ENCODE data around the gene SLC12A3. TPM values are rescaled to one million over a fixed set of nuclear protein-coding genes. Genes with fewer than 3 reads are reported as not detected.

Gene SLC12A3
- total RNA-seq, 1 donor from 2014 or later: not detected

DNA sequence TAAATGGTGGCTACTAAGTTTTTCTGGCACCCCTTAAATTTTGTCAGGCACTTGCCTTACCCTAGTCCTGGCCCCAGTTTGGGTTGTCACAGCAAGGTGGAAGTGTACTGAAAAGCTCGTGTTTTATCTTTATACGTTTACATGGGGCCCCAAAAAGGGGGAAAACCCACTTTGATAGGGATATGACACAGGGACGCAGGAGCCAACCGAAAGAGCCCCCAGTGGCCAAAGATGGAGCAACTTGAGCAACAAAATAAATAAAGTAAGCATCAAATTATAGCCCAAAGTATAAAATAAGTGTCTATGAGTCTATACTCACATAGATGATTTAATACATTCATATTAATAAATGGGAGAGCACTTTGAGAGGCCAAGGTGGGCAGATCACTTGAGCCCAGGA lies 91.7 kb downstream of the SLC12A3 start:
- no peak overlapping the region for H3K4me3 ChIP-seq
- H3K4me1 Mint-ChIP-seq: no peaks in the 10 kb centered on the region
- H3K27me3 Mint-ChIP-seq (ENCODE audit: insufficient read depth, low read depth): peaks cover 8% of the 10 kb centered on the region
- no peak for DNase-seq (ENCODE audit: low spot score)
- H3K27me3 ChIP-seq: no peaks in the 10 kb centered on the region
- TF ChIP-seq, protein P1, sequence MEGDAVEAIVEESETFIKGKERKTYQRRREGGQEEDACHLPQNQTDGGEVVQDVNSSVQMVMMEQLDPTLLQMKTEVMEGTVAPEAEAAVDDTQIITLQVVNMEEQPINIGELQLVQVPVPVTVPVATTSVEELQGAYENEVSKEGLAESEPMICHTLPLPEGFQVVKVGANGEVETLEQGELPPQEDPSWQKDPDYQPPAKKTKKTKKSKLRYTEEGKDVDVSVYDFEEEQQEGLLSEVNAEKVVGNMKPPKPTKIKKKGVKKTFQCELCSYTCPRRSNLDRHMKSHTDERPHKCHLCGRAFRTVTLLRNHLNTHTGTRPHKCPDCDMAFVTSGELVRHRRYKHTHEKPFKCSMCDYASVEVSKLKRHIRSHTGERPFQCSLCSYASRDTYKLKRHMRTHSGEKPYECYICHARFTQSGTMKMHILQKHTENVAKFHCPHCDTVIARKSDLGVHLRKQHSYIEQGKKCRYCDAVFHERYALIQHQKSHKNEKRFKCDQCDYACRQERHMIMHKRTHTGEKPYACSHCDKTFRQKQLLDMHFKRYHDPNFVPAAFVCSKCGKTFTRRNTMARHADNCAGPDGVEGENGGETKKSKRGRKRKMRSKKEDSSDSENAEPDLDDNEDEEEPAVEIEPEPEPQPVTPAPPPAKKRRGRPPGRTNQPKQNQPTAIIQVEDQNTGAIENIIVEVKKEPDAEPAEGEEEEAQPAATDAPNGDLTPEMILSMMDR (IDR thresholded peaks at IDR 0.05): peak; percentile 14
- TF ChIP-seq EZH2 (IDR thresholded peaks at IDR 0.05) (no peak), EZH2phosphoT487 (IDR thresholded peaks at IDR 0.05) (no peak)
- no peaks in the 10 kb centered on the region for H3K9me3 ChIP-seq (ENCODE audit: low read depth)
- no peak overlapping the region for H3K9ac ChIP-seq
- no peaks in the 10 kb centered on the region for H3F3A ChIP-seq (ENCODE audit: low read depth)
- no peaks in the 10 kb centered on the region for H3K79me2 ChIP-seq (ENCODE audit: low read depth)
- H3K9me3 Mint-ChIP-seq: no peaks in the 10 kb centered on the region
- H3K4me1 ChIP-seq: no peaks in the 10 kb centered on the region
- H3K36me3 Mint-ChIP-seq: no peaks in the 10 kb centered on the region
- no peaks in the 10 kb centered on the region for H3K36me3 ChIP-seq
- no peak overlapping the region for H3K4me2 ChIP-seq
- H3K27ac Mint-ChIP-seq: no peak overlapping the region
- H4K20me1 ChIP-seq (ENCODE audit: low read depth): no peaks in the 10 kb centered on the region
- no peak overlapping the region for H3K27ac ChIP-seq
- H2AFZ ChIP-seq (replicated peaks): no peak overlapping the region
- no peak overlapping the region for H3K4me3 Mint-ChIP-seq

DNA sequence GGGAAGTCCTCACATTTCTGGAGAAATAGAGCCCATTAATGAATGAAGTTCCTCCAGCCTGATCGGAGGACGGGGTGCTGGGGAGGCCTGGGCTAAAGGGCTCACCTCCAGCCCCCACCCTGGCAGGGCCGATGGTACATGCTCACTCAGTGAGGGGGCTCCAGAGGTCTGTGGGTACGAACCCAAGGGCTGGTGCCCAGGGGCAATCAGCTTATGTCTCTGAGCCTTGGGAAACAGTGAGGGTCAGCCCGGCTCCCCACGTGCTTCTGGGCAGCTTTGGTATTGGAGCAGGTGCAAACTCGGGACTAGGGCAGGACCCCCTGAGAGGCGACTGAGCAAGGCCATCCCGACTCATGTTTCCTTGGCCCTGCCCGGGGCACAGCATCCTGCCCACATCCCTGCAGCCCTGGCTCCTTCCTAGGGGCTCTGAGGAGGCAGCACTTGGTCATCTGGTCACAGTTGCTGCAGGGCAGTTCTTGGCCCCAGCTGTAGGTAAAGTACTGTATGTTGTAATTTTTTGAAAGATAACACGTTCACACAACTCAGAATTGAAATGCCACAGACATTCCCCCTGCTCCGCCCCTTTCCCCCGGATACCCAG lies 95.8 kb downstream of the SLC12A3 start:
- H3K4me1 Mint-ChIP-seq: peaks cover 10% of the 10 kb centered on the region
- Histone ChIP-seq H3K79me2 (ENCODE audit: low read depth) (no peaks in the 10 kb centered on the region), H3K9ac (no peak overlapping the region), H3K4me1 (no peaks in the 10 kb centered on the region), H3K9me3 (ENCODE audit: low read depth) (no peaks in the 10 kb centered on the region), H3K27ac (no peak overlapping the region), H2AFZ (replicated peaks) (no peak overlapping the region), H3F3A (ENCODE audit: low read depth) (no peaks in the 10 kb centered on the region), H3K27me3 (no peaks in the 10 kb centered on the region), H4K20me1 (ENCODE audit: low read depth) (no peaks in the 10 kb centered on the region), H3K4me3 (no peak overlapping the region), H3K36me3 (no peaks in the 10 kb centered on the region), H3K4me2 (no peak overlapping the region)
- DNase-seq (ENCODE audit: low spot score): no peak
- no peaks in the 10 kb centered on the region for H3K36me3 Mint-ChIP-seq
- no peak overlapping the region for H3K4me3 Mint-ChIP-seq
- no peaks in the 10 kb centered on the region for H3K9me3 Mint-ChIP-seq
- H3K27me3 Mint-ChIP-seq (ENCODE audit: insufficient read depth, low read depth): peaks cover 5% of the 10 kb centered on the region
- H3K27ac Mint-ChIP-seq: no peak overlapping the region
- TF ChIP-seq, protein P1 (IDR thresholded peaks at IDR 0.05): no peak
- TF ChIP-seq EZH2 (IDR thresholded peaks at IDR 0.05): no peak
- no peak for TF ChIP-seq EZH2phosphoT487 (IDR thresholded peaks at IDR 0.05)

DNA sequence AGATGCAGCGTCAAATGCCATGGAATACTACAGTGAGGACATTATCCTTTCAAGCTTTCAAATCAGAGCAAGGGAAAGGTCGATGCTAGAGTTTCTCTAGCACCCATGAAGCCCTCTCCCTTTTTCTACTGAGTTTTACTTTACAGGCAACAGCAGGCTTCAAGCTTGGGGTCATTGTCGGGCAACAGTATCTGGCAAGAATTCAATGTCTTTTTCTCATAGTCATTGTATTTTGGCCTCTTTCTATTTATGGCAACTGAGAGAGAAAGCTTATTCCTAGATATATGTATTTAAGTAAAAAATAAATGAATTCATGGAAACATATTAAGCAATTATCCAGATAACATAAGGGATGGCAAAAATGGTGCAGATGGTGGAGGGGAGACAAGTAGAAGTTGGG lies 96.4 kb downstream of the SLC12A3 start:
- H3K27ac Mint-ChIP-seq: no peak overlapping the region
- peaks cover 12% of the 10 kb centered on the region for H3K4me1 Mint-ChIP-seq
- no peaks in the 10 kb centered on the region for H3K9me3 Mint-ChIP-seq
- Histone ChIP-seq H3K9me3 (ENCODE audit: low read depth) (no peaks in the 10 kb centered on the region), H4K20me1 (ENCODE audit: low read depth) (no peaks in the 10 kb centered on the region), H3K36me3 (no peaks in the 10 kb centered on the region), H3F3A (ENCODE audit: low read depth) (no peaks in the 10 kb centered on the region), H3K27me3 (no peaks in the 10 kb centered on the region), H3K9ac (no peak overlapping the region), H3K79me2 (ENCODE audit: low read depth) (no peaks in the 10 kb centered on the region), H3K27ac (no peak overlapping the region), H3K4me1 (no peaks in the 10 kb centered on the region), H3K4me3 (no peak overlapping the region), H3K4me2 (no peak overlapping the region), H2AFZ (replicated peaks) (no peak overlapping the region)
- no peaks in the 10 kb centered on the region for H3K36me3 Mint-ChIP-seq
- no peak overlapping the region for H3K4me3 Mint-ChIP-seq
- H3K27me3 Mint-ChIP-seq (ENCODE audit: insufficient read depth, low read depth): peaks cover 5% of the 10 kb centered on the region
- TF ChIP-seq EZH2phosphoT487 (IDR thresholded peaks at IDR 0.05) (no peak), EZH2 (IDR thresholded peaks at IDR 0.05) (no peak)
- TF ChIP-seq, protein P1 (IDR thresholded peaks at IDR 0.05): no peak
- no peak for DNase-seq (ENCODE audit: low spot score)
